Neural progenitor cell (in vitro differentiated cells): ENCODE data around the gene S100A5.

Experiments
- EZH2 ChIP-seq: fragments of 200-600 bp; sonication (generic); IDR thresholded peaks from 2 replicates; pipeline ENCODE4 v1.6.1; 2017; ENCODE audit warnings: antibody characterized with exemption, mild to moderate bottlenecking, moderate library complexity
- TF ChIP-seq, protein P1 (sequence below): fragments of 200-600 bp; sonication (generic); IDR thresholded peaks from 2 replicates; pipeline ENCODE4 v1.5.1; 2017; ENCODE audit warnings: antibody characterized with exemption, mild to moderate bottlenecking

DNA sequence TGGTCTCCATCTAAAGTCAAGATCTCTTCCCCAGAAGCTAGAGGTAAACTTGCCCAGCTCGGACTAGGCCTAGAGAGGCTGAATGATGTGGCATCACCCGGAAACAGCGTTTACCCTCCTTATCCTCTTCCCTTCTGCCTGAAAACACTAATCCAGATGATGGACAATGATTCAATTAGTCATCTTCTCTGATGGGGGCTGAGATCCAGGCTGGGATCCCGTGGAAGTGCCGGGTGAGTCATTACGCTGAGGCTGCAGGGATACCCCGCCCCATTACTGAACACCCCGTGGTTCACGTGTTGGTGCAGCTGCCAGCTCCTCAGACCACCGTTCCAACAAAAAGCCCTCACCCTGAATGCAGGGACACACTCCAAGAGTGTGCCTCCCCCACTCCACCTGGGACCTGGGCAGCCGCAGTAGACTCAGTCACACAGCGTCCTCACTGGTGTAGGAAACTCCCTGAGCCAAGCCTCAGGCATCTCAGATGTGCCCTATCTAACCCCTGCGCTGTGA is 7.0 kb downstream of the S100A5 start:
- TF ChIP-seq, protein P1, sequence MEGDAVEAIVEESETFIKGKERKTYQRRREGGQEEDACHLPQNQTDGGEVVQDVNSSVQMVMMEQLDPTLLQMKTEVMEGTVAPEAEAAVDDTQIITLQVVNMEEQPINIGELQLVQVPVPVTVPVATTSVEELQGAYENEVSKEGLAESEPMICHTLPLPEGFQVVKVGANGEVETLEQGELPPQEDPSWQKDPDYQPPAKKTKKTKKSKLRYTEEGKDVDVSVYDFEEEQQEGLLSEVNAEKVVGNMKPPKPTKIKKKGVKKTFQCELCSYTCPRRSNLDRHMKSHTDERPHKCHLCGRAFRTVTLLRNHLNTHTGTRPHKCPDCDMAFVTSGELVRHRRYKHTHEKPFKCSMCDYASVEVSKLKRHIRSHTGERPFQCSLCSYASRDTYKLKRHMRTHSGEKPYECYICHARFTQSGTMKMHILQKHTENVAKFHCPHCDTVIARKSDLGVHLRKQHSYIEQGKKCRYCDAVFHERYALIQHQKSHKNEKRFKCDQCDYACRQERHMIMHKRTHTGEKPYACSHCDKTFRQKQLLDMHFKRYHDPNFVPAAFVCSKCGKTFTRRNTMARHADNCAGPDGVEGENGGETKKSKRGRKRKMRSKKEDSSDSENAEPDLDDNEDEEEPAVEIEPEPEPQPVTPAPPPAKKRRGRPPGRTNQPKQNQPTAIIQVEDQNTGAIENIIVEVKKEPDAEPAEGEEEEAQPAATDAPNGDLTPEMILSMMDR: no peak
- TF ChIP-seq EZH2: no peak
